Urinary bladder (tissue), 4 donors: ENCODE measurements around the gene KLF12. TPM values are rescaled to one million over a fixed set of nuclear protein-coding genes. Genes with fewer than 3 reads are reported as not detected.

ENCODE experiments used
- DNase-seq: peaks from one replicate; pipeline ENCODE4 v3.0.0-alpha.2; 2015; ENCODE audit errors: extremely low spot score
- H3K27ac ChIP-seq: one replicate; pipeline ENCODE4 v1.5.1; 2013; ENCODE audit warnings: low read depth, mild to moderate bottlenecking, moderate library complexity
- H3K36me3 ChIP-seq: one replicate; pipeline ENCODE4 v1.6.1; 2013; ENCODE audit warnings: mild to moderate bottlenecking, moderate library complexity; ENCODE audit not compliant: insufficient read depth
- H3K4me1 ChIP-seq: one replicate; pipeline ENCODE4 v1.6.1; 2013; ENCODE audit warnings: mild to moderate bottlenecking, moderate library complexity; ENCODE audit not compliant: insufficient read depth
- H3K4me3 ChIP-seq: one replicate; pipeline ENCODE4 v1.5.1; 2013; ENCODE audit warnings: low read depth, low read length
- WGBS: extraction: QIAGEN DNeasy Blood & Tissue Kit; methylation state at CpG from one replicate; pipeline ENCODE4 v1.1.7; 2013; 5-methylcytosine and 5-hydroxymethylcytosine counted together
- polyA plus RNA-seq: library from polyadenylated mRNA; stranded (reverse); fragments of 200-250 nt; gene quantifications from one replicate; pipeline ENCODE4 v1.2.3, GENCODE V29; 2013
- total RNA-seq: library from RNA; depleted of rRNA; stranded (reverse); fragments of >200 nt; gene quantifications from one replicate; pipeline ENCODE4 v1.2.3, GENCODE V29; 2014
- donor health status: healthy with polysubstance abuse.
- donor health status: healthy.

KLF12 gene
- total and polyA plus RNA-seq, 2 donors = 4.6 to 51.9 TPM

- peak overlapping the region; percentile 54 for H3K27ac ChIP-seq
Observed at GRCh38 chr13:74131227-74131626, 3.0 kb downstream of the KLF12 start.

GRCh38 chr13:74129500-74130191 lies 4.6 kb downstream of the KLF12 start:
- H3K27ac ChIP-seq = no peak overlapping the region
- 69% methylated on average over 5 of the region's 5 CpGs for WGBS
- DNase-seq = no peak
- H3K4me3 ChIP-seq = no peak overlapping the region
- no peaks in the 10 kb centered on the region for H3K36me3 ChIP-seq
- no peaks in the 10 kb centered on the region for H3K4me1 ChIP-seq

More at GRCh38 chr13:74131227-74131626, 3.0 kb downstream of the KLF12 start:
- DNase-seq = no peak
- 39% methylated on average over 3 of the region's 3 CpGs for WGBS
- H3K4me3 ChIP-seq = no peak overlapping the region
- no peaks in the 10 kb centered on the region for H3K4me1 ChIP-seq
- H3K36me3 ChIP-seq = no peaks in the 10 kb centered on the region

GRCh38 chr13:74128156-74128767 lies 5.9 kb downstream of the KLF12 start:
- Histone ChIP-seq H3K36me3 (no peaks in the 10 kb centered on the region), H3K4me3 (no peak overlapping the region), H3K4me1 (no peaks in the 10 kb centered on the region), H3K27ac (peak overlapping the region; percentile 10)
- no peak for DNase-seq
- WGBS = 68% methylated on average over 6 of the region's 6 CpGs

GRCh38 chr13:74118328-74118727 lies 15.9 kb downstream of the KLF12 start:
- H3K4me1 ChIP-seq = no peaks in the 10 kb centered on the region
- no peak overlapping the region for H3K4me3 ChIP-seq
- WGBS = 96% methylated on average over 4 of the region's 4 CpGs
- no peaks in the 10 kb centered on the region for H3K36me3 ChIP-seq
- no peak for DNase-seq
- H3K27ac ChIP-seq = no peak overlapping the region

- no peak for DNase-seq
- Histone ChIP-seq H3K4me3 (no peak overlapping the region), H3K4me1 (no peaks in the 10 kb centered on the region), H3K27ac (no peak overlapping the region), H3K36me3 (no peaks in the 10 kb centered on the region)
- 74% methylated on average over 2 of the region's 2 CpGs for WGBS
Observed at GRCh38 chr13:74117207-74117705, 16.9 kb downstream of the KLF12 start.

GRCh38 chr13:74115133-74115532 lies 19.1 kb downstream of the KLF12 start:
- no peak overlapping the region for H3K27ac ChIP-seq

DNA sequence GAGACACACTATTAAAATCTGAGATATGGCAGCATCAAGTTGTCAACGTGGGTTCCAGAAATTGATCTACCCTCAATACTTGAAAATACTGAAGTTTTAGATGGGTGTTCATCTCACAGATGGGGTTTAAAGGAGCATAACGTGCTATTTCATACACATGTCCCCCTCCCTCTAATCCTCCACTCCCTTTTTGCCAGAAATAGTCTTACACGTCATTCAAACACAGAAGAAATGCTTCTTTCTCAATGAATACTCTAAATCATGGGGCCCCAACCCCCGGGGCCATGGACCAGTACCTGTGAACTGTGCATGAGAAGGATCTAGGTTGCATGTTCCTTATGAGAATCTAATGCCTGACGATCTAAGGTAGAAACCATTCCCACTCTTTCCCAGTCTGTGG lies 19.6 kb downstream of the KLF12 start:
- Histone ChIP-seq H3K4me3 (no peak overlapping the region), H3K27ac (no peak overlapping the region), H3K4me1 (no peaks in the 10 kb centered on the region), H3K36me3 (no peaks in the 10 kb centered on the region)
- whole genome bisulfite sequencing = 90% methylated on average over 5 of the region's 5 CpGs
- no peak for DNase-seq

More at GRCh38 chr13:74115133-74115532, 19.1 kb downstream of the KLF12 start:
- Histone ChIP-seq H3K36me3 (no peaks in the 10 kb centered on the region), H3K4me1 (no peaks in the 10 kb centered on the region), H3K4me3 (no peak overlapping the region)
- no peak for DNase-seq
- WGBS = 97% methylated on average over 2 of the region's 2 CpGs

DNA sequence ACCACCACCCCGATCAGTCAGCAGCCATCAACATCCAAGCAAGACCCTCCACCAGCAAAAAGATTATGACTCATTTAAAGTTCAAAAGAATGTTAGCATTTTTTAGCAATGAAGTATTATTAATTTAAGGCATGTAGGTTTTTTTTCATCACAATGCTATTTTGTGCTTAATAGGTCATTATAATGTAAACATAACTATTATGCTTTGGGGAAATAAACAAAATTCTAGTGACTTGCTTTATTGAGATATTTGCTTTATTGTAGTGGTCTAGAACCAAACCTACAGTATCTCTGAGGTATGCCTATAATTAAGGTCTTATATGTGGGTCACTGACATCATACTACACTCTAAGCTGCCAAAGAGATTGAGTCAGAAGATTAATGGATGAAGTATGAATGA lies 20.0 kb downstream of the KLF12 start:
- DNase-seq = no peak
- H3K4me1 ChIP-seq = no peaks in the 10 kb centered on the region
- H3K36me3 ChIP-seq = no peaks in the 10 kb centered on the region
- H3K27ac ChIP-seq = no peak overlapping the region
- no peak overlapping the region for H3K4me3 ChIP-seq
- WGBS = 95% methylated on average over 1 of the region's 1 CpG

GRCh38 chr13:74111901-74112824 lies 22.0 kb downstream of the KLF12 start:
- 62% methylated on average over 5 of the region's 5 CpGs for WGBS
- Histone ChIP-seq H3K4me1 (no peaks in the 10 kb centered on the region), H3K27ac (no peak overlapping the region)

DNA sequence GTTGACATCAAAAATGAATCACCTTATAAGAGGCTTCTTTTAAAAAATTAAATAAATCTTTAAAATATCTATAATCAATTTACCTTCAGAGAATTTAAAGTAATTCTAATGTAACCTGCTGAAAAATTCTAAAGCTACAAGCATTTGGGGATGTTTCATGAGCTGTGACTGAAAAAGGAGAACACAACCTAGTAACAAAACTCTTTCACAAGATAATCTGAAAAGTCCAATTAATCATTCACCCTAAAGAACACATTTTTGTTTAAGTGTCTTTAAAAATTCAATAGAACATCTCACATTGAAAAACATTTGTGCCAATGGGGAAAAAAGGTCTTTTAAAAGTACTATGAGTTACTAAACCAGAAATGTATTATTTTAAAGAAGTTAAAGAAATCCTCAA lies 22.8 kb downstream of the KLF12 start:
- H3K4me3 ChIP-seq = no peak overlapping the region
- DNase-seq = no peak
- H3K27ac ChIP-seq = no peak overlapping the region
- H3K36me3 ChIP-seq = no peaks in the 10 kb centered on the region
- H3K4me1 ChIP-seq = no peaks in the 10 kb centered on the region

More at GRCh38 chr13:74111901-74112824, 22.0 kb downstream of the KLF12 start:
- no peak for DNase-seq
- no peak overlapping the region for H3K4me3 ChIP-seq
- H3K36me3 ChIP-seq = no peaks in the 10 kb centered on the region

GRCh38 chr13:74110053-74110452 lies 24.2 kb downstream of the KLF12 start:
- 79% methylated on average over 4 of the region's 4 CpGs for WGBS
- no peak overlapping the region for H3K4me3 ChIP-seq
- H3K36me3 ChIP-seq = no peaks in the 10 kb centered on the region
- no peak overlapping the region for H3K27ac ChIP-seq
- no peaks in the 10 kb centered on the region for H3K4me1 ChIP-seq
- DNase-seq = no peak

DNA sequence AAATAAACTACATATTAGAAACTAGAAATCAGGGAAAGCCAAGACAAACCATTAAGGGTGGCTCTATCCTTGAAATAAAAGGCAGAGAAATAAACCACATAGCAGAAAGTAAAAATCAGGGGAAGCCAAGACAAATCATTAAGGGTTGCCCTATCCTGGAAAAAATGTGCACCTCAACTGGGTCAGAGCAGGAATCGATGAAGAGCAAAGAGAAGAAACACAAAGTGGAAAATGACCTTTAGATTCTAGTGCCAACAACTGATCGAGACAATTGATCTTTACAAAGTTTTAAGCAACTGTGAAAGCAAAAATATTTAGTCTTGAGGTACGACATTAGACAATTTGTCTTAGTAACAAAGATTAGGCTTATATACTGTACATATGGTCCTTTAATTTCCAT lies 26.6 kb downstream of the KLF12 start:
- no peak overlapping the region for H3K4me3 ChIP-seq
- 96% methylated on average over 3 of the region's 3 CpGs for WGBS
- no peak for DNase-seq
- H3K27ac ChIP-seq = no peak overlapping the region
- H3K36me3 ChIP-seq = no peaks in the 10 kb centered on the region
- H3K4me1 ChIP-seq = no peaks in the 10 kb centered on the region

DNA sequence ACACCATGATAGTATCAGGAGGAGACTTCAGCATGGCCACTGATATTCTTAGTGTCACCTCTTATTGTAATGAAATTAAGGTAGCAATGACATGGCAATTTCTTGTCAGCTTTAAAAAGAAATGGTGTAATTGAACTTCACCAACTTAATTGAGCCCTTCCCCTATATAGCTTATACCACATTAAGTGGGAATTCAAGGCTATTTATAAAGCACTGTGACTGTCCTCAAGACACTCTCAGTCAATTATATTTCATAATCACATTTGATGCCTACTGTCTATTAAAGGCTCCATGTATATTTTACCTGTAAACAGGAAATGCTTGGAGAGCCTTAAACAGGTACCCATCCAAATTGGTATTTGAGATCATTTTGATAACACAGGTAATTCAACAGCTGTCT lies 28.3 kb downstream of the KLF12 start:
- no peaks in the 10 kb centered on the region for H3K4me1 ChIP-seq
- DNase-seq = no peak
- H3K27ac ChIP-seq = no peak overlapping the region
- no peaks in the 10 kb centered on the region for H3K36me3 ChIP-seq
- H3K4me3 ChIP-seq = no peak overlapping the region
